ENCODE results near the gene DNAJC27.

DNA sequence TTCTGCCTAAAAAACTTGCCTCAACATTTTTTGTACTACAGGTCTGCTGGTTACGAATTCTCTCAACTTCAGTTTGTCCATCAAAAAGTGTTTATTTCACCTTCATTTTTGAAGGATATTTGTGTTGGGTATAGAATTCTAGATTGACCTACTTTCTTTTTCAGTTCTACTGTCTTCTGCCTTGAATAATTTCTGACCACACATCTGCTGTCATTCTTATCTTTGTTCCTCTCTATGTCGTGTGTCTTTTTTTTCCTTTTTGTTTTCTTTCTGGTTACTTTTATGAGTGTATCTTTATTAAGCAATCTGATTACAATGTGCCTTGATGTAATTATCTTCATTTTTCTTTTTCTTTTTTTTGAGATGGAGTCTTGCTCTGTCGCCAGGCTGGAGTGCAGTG lies 77.0 kb downstream of the DNAJC27 start:
- TF ChIP-seq, protein P1, sequence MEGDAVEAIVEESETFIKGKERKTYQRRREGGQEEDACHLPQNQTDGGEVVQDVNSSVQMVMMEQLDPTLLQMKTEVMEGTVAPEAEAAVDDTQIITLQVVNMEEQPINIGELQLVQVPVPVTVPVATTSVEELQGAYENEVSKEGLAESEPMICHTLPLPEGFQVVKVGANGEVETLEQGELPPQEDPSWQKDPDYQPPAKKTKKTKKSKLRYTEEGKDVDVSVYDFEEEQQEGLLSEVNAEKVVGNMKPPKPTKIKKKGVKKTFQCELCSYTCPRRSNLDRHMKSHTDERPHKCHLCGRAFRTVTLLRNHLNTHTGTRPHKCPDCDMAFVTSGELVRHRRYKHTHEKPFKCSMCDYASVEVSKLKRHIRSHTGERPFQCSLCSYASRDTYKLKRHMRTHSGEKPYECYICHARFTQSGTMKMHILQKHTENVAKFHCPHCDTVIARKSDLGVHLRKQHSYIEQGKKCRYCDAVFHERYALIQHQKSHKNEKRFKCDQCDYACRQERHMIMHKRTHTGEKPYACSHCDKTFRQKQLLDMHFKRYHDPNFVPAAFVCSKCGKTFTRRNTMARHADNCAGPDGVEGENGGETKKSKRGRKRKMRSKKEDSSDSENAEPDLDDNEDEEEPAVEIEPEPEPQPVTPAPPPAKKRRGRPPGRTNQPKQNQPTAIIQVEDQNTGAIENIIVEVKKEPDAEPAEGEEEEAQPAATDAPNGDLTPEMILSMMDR (conservative IDR thresholded peaks at IDR 0.05; ENCODE audit: low read length), result no peak
- no peak for TF ChIP-seq EZH2phosphoT487 (IDR thresholded peaks at IDR 0.05; ENCODE audit: borderline replicate concordance)
